Activated CD4-positive, alpha-beta T cell treated with anti-CD3 and anti-CD28 coated beads, Interleukin-2, Interleukin-6, amounts not matched to agents 100 ng/mL and 50 ng/mL, durations not matched to agents 16 hours and 8 hours (primary cell): Measurements from ENCODE around the gene CLTC.
A peak's percentile ranks its signal among the peaks of the same experiment; 100 is the strongest.

Experiments used
- DNase-seq: peaks from one replicate; pipeline ENCODE4 v3.0.0-alpha.2; 2020

The CLTC gene

GRCh38 chr17:59688008-59688407, 68.3 kb downstream of the CLTC start:
- DNase-seq, result no peak

- no peak for DNase-seq
Measured at GRCh38 chr17:59688496-59688895, 68.8 kb downstream of the CLTC start.

GRCh38 chr17:59693582-59693981, 73.9 kb downstream of the CLTC start:
- no peak for DNase-seq

- DNase-seq, result no peak
Measured at GRCh38 chr17:59694344-59694743, 74.6 kb downstream of the CLTC start.

- no peak for DNase-seq
Measured at GRCh38 chr17:59695945-59696681, 76.4 kb downstream of the CLTC start.

GRCh38 chr17:59696682-59697277, 77.1 kb downstream of the CLTC start:
- DNase-seq, result no peak

GRCh38 chr17:59698143-59698542, 78.4 kb downstream of the CLTC start:
- no peak for DNase-seq

- DNase-seq, result no peak
Measured at GRCh38 chr17:59699218-59699617, 79.5 kb downstream of the CLTC start.

GRCh38 chr17:59699786-59700185, 80.1 kb downstream of the CLTC start:
- DNase-seq, result no peak

- DNase-seq, result no peak
Measured at GRCh38 chr17:59702304-59702703, 82.6 kb downstream of the CLTC start.

- peak; percentile 98 for DNase-seq
Measured at GRCh38 chr17:59707149-59707970, 87.7 kb downstream of the CLTC start, which contains the start of the genes PTRH2 and VMP1. Gene PTRH2, minus strand, starts transcription at chr17:59707430. Its CDS starts 9,452 bp downstream, at chr17:59697978. Gene VMP1, plus strand, starts transcription at chr17:59707654. Its CDS starts 23,793 bp downstream, at chr17:59731447.

- DNase-seq, result no peak
Measured at GRCh38 chr17:59707971-59708430, 88.3 kb downstream of the CLTC start.

GRCh38 chr17:59711936-59712335, 92.2 kb downstream of the CLTC start:
- no peak for DNase-seq

GRCh38 chr17:59712862-59713261, 93.2 kb downstream of the CLTC start:
- DNase-seq, result no peak

- no peak for DNase-seq
Measured at GRCh38 chr17:59714255-59714654, 94.6 kb downstream of the CLTC start.

GRCh38 chr17:59716427-59716826, 96.7 kb downstream of the CLTC start:
- DNase-seq, result no peak

- DNase-seq, result no peak
Measured at GRCh38 chr17:59719526-59719925, 99.8 kb downstream of the CLTC start.

GRCh38 chr17:59722623-59723022, 102.9 kb downstream of the CLTC start:
- DNase-seq, result no peak

GRCh38 chr17:59723041-59723440, 103.3 kb downstream of the CLTC start:
- no peak for DNase-seq

- DNase-seq, result no peak
Measured at GRCh38 chr17:59723607-59724006, 103.9 kb downstream of the CLTC start.

- DNase-seq, result no peak
Measured at GRCh38 chr17:59725691-59726090, 106.0 kb downstream of the CLTC start.

- no peak for DNase-seq
Measured at GRCh38 chr17:59727817-59728533, 108.3 kb downstream of the CLTC start.
